DND-41 (cell line): ENCODE measurements around the gene CSRNP3.

ENCODE experiments used
- ATAC-seq: fragments of 200-7000 bp; cut with Tn5 transposase; 3 replicates; pipeline ENCODE4 v1.9.1; 2021; ENCODE audit warnings: low read depth; ENCODE audit not compliant: insufficient read depth
- DNase-seq: peaks from one replicate; pipeline ENCODE4 v3.0.0-alpha.2; 2020
- H2AFZ ChIP-seq: 2 replicates; pipeline ENCODE4 v1.6.0; 2012; ENCODE audit warnings: low read depth, low read length
- H3K27ac ChIP-seq: 2 replicates; pipeline ENCODE4 v1.5.1; 2012; ENCODE audit warnings: low read length, inconsistent platforms
- H3K27me3 ChIP-seq: fragments of 200-600 bp; sonication (generic); 2 replicates; pipeline ENCODE4 v1.6.0; 2012; ENCODE audit warnings: low read length, mild to moderate bottlenecking, inconsistent platforms; ENCODE audit not compliant: insufficient read depth, poor library complexity
- H3K36me3 ChIP-seq: 2 replicates; pipeline ENCODE4 v1.5.1; 2012; ENCODE audit warnings: low read length, inconsistent platforms; ENCODE audit not compliant: insufficient read depth
- H3K4me1 ChIP-seq: 2 replicates; pipeline ENCODE4 v1.5.1; 2012; ENCODE audit warnings: mild to moderate bottlenecking, low read length; ENCODE audit not compliant: insufficient read depth
- H3K4me2 ChIP-seq: 2 replicates; pipeline ENCODE4 v1.6.0; 2012; ENCODE audit warnings: mild to moderate bottlenecking, moderate library complexity, low read length, inconsistent platforms; ENCODE audit not compliant: insufficient read depth
- H3K4me3 ChIP-seq, 2 experiments: fragments of 200-600 bp in 1 of 2; shearing (Covaris generic) in 1 of 2; 2 replicates each; pipeline ENCODE4 v1.5.1; 2012 to 2016; ENCODE audit warnings: inconsistent platforms in 2 of 2, low read length in 2 of 2, mild to moderate bottlenecking in 2 of 2, low read depth in 1 of 2, moderate library complexity in 1 of 2
- H3K79me2 ChIP-seq: 2 replicates; pipeline ENCODE4 v1.6.0; 2012; ENCODE audit warnings: low read length, inconsistent platforms; ENCODE audit not compliant: insufficient read depth
- H3K9ac ChIP-seq: 2 replicates; pipeline ENCODE4 v1.6.0; 2012; ENCODE audit warnings: low read depth, mild to moderate bottlenecking, inconsistent platforms, low read length, moderate library complexity
- H3K9me3 ChIP-seq: 2 replicates; pipeline ENCODE4 v1.5.1; 2012; ENCODE audit warnings: low read length, moderate library complexity, mild to moderate bottlenecking, inconsistent platforms; ENCODE audit not compliant: insufficient read depth, severe bottlenecking
- H4K20me1 ChIP-seq: 2 replicates; pipeline ENCODE4 v1.6.0; 2012; ENCODE audit warnings: low read length; ENCODE audit not compliant: insufficient read depth
- EZH2 ChIP-seq: IDR thresholded peaks from 3 replicates; pipeline ENCODE4 v1.6.1; 2012; ENCODE audit warnings: borderline replicate concordance, low read depth, mild to moderate bottlenecking, moderate library complexity, low read length, inconsistent platforms; ENCODE audit not compliant: severe bottlenecking
- TF ChIP-seq, protein P1 (sequence below): IDR thresholded peaks from 2 replicates; pipeline ENCODE4 v1.5.1; 2012; ENCODE audit warnings: borderline replicate concordance, low read length, moderate library complexity, mild to moderate bottlenecking; ENCODE audit not compliant: poor library complexity, severe bottlenecking; ENCODE audit errors: extremely low read depth

CSRNP3 gene

DNA sequence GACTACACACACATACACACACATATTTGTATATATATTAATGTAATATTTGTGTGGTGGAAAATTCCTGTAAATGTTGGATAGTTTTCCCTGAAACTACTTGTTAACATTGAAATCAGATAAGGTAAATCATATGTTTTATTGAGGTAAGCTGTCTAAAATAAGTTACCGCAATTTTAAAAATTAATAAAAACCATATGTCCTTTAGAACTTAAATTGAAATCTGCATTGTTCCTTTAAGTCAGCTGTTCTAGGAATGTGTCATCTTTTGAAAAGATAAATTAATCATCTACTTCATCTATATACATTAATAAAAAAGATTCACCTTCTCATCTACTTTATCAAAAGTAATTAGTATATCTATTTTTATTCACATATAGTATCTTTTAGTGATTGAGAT, 102.0 kb downstream of the CSRNP3 start:
- Histone ChIP-seq H3K27me3 (no peaks in the 10 kb centered on the region), H3K4me2 (no peak overlapping the region), H4K20me1 (no peaks in the 10 kb centered on the region), H2AFZ (no peak overlapping the region), H3K4me3 (no peak overlapping the region), H3K27ac (no peak overlapping the region), H3K9ac (no peak overlapping the region), H3K79me2 (no peaks in the 10 kb centered on the region), H3K4me1 (no peaks in the 10 kb centered on the region), H3K36me3 (no peaks in the 10 kb centered on the region), H3K9me3 (no peaks in the 10 kb centered on the region)
- ATAC-seq (no peak), DNase-seq (no peak)
- TF ChIP-seq EZH2 = no peak
- TF ChIP-seq, protein P1, sequence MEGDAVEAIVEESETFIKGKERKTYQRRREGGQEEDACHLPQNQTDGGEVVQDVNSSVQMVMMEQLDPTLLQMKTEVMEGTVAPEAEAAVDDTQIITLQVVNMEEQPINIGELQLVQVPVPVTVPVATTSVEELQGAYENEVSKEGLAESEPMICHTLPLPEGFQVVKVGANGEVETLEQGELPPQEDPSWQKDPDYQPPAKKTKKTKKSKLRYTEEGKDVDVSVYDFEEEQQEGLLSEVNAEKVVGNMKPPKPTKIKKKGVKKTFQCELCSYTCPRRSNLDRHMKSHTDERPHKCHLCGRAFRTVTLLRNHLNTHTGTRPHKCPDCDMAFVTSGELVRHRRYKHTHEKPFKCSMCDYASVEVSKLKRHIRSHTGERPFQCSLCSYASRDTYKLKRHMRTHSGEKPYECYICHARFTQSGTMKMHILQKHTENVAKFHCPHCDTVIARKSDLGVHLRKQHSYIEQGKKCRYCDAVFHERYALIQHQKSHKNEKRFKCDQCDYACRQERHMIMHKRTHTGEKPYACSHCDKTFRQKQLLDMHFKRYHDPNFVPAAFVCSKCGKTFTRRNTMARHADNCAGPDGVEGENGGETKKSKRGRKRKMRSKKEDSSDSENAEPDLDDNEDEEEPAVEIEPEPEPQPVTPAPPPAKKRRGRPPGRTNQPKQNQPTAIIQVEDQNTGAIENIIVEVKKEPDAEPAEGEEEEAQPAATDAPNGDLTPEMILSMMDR = no peak

- Histone ChIP-seq H3K9me3 (no peaks in the 10 kb centered on the region), H3K9ac (no peak overlapping the region), H3K79me2 (no peaks in the 10 kb centered on the region), H3K36me3 (no peaks in the 10 kb centered on the region), H3K4me1 (no peaks in the 10 kb centered on the region), H2AFZ (no peak overlapping the region), H3K4me3 (no peak overlapping the region), H3K27me3 (no peaks in the 10 kb centered on the region), H3K27ac (no peak overlapping the region), H4K20me1 (no peaks in the 10 kb centered on the region), H3K4me2 (no peak overlapping the region)
- ATAC-seq = no peak
- DNase-seq = no peak
- TF ChIP-seq, protein P1 = no peak
- no peak for TF ChIP-seq EZH2
Observed at GRCh38 chr2:165572151-165572550, 102.7 kb downstream of the CSRNP3 start.

GRCh38 chr2:165573534-165574461, 104.3 kb downstream of the CSRNP3 start:
- Histone ChIP-seq H2AFZ (no peak overlapping the region), H3K4me3 (no peak overlapping the region)

More at GRCh38 chr2:165573534-165574461, 104.3 kb downstream of the CSRNP3 start:
- H3K4me1 ChIP-seq = no peaks in the 10 kb centered on the region
- H3K79me2 ChIP-seq = no peaks in the 10 kb centered on the region
- no peak overlapping the region for H3K4me2 ChIP-seq
- no peaks in the 10 kb centered on the region for H3K36me3 ChIP-seq
- no peaks in the 10 kb centered on the region for H3K27me3 ChIP-seq
- TF ChIP-seq, protein P1 = no peak
- TF ChIP-seq EZH2 = no peak
- no peaks in the 10 kb centered on the region for H4K20me1 ChIP-seq
- ATAC-seq (no peak), DNase-seq (no peak)
- no peaks in the 10 kb centered on the region for H3K9me3 ChIP-seq
- H3K9ac ChIP-seq = no peak overlapping the region
- H3K27ac ChIP-seq = no peak overlapping the region
